22Rv1 (cell line): Measurements from ENCODE around the gene MEGF11.

Experiments used
- CTCF ChIP-seq: fragments of 450-650 bp; IDR thresholded peaks from 2 replicates; pipeline ENCODE4 v1.5.1; 2017; ENCODE audit warnings: mild to moderate bottlenecking
- ZFX ChIP-seq: fragments of 450-650 bp; IDR thresholded peaks from 2 replicates; pipeline ENCODE4 v1.6.1; 2017; ENCODE audit warnings: antibody characterized with exemption, borderline replicate concordance

- no peak for TF ChIP-seq CTCF
- TF ChIP-seq ZFX: no peak
Measured at GRCh38 chr15:66001042-66001441, 252.5 kb downstream of the MEGF11 start.
